Measurements from ENCODE around the gene EFCAB9.
A peak's percentile ranks its signal among the peaks of the same experiment; 100 is the strongest.
"Not testable (repeated sequence)": the region's sequence is repeated elsewhere in the genome, so short reads cannot be mapped to it uniquely, and the experiment has no call there.

The EFCAB9 gene

DNA sequence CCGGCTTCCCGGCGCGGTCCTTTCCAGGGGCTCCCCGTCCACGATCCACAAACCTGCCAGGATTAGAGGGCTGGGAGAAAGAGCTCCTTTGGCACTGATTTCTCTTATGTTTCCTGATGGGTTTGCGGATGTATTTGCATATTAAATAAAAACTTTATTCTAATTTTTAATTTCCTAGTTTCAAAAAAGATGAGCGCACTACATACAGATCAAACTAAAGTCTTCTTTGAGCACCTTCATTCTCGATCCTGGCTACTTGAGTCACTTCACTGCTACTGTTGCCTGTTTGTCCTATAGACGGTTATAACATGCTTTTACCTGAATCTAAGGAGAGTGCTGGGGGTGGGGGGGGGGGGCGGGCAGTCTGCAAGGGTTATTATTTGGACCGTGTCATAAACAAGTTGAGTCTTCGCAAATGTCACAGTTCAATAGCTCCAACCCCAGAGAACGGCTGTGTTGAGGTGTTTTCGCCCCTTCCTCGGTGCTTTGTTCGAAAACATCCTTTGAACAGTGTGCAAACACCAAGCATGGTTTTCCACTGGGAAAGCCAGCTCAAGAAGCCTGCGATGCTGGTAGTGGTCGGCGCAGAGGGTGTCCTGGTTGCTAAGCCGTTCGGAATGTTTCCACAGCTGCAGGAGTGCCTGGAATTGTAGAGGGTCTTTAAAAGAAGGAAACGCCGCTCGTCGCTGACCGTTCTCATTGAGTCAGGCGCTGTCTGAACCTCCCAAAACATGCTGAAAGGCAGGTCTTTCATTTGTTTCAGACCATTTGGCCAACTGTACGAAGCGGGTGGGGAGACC is 4.9 kb upstream of the EFCAB9 start:
- DNase-seq, result no peak

DNA sequence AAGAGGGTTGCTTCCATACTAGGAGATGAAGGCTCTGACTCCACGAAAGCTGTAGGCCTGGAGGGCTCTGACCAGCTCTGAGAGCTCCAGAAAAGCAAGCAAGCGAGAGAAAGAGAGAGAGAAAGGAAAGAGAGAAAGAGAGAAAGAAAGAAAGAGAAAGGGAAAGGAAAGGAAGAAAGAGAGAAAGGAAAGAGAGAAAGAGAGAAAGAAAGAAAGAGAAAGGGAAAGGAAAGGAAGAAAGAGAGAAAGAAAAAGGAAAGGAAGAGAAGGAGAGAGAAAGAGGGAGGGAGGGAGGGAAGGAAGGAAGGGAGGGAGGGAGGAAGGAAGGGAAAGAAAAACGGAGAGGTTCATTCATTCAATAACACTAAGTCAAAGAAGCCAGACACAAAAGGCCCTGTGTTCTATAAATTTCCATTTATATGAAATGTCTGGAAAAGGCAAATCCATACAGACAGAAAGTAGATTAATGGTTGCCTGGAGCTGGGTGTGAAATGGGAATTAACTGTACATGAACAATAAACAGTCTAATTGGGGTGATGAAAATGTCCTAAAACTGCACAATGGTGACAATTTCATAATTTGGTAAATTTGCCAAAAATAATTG is 4.2 kb upstream of the EFCAB9 start:
- no peak for DNase-seq

DNA sequence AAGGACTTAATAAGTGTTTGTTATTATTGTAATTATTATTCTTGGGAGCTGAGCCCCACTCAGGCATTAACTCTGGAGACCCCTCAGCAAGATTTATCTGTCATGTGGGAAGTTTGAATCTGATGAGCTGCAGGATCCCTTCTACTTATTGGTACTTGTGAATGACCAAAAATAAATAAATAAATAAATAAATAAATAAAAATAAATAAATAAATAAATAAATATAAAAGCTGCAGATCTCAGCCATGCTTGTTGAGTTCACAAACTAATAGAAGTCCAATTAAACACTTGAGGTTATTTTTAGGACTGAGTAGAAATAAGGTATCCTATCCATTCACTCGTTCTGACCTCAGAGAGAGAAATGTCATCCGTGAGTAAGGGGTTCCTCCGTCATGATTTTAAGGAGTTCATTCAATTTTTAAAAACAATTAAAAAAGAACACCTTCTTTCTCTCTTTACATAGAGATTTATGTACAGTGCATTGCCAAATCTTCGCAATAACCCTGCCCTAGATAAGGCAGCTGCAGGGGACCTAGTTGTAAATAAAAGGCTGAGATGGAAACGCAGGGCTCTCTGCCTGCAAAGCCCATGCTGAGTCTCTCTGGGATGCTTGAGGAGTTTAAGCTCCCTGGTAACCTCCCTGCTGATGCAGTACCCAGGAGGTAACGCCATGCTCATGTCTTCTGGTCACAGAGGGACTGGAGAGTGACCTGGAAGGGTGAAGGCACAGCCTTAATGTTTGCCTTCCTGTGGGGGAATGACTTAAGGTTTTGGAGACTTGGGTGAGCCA is 1.2 kb downstream of the EFCAB9 start:
- no peak for DNase-seq

DNA sequence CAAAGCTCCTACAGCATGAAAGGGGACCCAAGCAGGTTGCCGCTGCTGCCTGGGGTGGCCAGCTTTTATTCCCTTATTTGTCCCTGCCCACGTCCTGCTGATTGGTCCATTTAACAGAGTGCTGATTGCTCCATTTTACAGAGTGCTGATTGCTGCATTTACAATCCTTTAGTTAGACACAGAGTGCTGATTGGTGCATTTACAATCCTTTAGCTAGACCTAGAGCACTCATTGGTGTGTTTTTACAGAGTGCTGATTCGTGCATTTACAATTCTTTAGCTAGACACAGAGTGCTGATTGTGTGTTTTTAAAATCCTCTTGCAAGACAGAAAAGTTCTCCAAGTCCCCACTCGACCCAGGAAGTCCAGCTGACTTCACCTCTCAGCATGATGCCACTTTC is 3.8 kb downstream of the EFCAB9 start:
- DNase-seq, result not testable (repeated sequence)

DNA sequence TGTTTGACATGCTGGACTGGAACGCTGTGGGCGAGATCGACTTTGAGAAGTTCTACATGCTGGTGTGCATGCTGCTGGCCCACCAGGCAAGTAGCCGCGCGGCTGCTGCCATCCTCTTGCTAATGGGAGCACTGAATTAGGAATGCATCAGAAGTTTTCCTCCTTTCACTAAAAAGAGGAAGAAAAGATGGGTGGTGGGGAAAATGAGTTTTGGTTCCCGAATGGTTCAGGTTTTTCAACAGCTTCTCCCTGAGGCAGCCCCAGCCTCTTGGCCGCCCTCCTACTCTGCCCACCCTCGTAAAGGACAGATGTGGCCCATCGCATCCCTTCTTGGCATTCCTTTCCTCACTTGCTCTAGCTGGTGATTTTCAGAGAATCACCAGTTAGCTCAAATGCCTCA is 5.5 kb downstream of the EFCAB9 start:
- DNase-seq, result no peak

DNA sequence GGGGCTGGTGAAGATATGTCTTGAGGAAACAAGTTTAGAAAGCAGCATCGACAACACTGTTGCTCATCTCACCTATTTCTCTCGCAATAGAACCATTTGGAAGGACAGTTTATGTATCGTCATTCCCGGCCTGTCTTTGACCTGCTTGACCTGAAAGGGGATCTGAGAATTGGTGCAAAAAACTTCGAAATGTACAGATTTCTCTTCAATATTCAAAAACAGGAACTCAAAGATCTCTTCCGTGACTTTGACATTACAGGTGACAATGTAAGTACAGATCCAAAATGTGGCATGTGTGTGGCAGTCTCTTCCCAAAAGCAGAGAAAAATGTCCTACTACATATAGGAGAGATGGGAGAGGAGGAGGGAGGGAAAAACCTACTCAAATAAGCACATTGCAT is 6.5 kb downstream of the EFCAB9 start:
- no peak for DNase-seq

DNA sequence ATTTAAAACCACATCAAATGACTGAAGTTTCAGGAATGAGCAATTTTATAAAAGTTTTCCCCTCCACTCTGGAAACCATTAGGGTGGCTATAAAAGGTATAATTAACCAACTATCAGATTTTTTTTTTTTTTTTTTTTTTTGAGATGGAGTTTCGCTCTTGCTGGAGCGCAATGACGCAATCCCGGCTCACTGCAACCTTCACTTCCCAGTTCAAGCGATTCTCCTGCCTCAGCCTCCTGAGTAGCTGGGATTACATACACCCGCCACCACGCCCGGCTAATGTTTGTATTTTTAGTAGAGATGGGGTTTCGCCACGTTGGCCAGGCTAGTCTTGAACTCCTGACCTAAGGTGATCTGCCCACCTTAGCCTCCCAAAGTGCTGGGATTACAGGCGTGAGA is 12.0 kb downstream of the EFCAB9 start:
- not testable (repeated sequence) for DNase-seq

DNA sequence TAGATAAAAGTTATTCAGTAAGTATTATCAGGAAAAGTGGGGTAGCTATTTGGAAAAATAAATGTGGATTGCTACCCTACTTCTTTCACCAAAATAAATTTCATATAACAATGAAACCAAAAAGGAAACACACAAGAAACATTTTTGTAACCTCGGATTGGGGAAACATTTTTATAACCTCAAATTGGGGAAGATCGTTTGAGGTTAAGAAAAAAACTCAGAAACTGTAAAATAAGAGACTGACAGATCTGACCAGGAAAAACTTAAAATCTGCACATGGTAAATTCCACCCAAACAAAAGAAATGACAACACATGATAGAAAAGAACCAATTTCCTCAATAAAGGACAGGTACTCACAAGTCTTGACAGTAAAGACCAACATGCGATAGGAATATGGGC is 13.5 kb downstream of the EFCAB9 start:
- no peak for DNase-seq

DNA sequence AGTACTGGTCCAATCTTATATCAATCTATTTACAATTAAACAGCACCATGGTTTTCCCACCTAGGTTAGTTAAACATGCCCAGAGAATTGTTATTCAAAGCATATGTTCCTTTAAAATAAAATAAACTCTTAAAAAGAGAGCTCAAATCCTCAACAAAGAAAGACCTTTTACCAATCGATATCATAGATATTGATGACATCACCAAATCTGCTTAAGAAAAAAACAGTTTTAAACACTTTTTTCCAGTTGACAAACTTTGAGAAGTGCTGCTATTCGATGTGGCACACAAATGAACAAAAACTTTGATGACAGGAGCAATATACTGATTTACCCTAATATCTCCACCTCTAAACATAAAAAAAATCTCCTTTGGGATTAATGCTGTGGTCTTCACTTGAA is 15.7 kb downstream of the EFCAB9 start:
- no peak for DNase-seq

DNA sequence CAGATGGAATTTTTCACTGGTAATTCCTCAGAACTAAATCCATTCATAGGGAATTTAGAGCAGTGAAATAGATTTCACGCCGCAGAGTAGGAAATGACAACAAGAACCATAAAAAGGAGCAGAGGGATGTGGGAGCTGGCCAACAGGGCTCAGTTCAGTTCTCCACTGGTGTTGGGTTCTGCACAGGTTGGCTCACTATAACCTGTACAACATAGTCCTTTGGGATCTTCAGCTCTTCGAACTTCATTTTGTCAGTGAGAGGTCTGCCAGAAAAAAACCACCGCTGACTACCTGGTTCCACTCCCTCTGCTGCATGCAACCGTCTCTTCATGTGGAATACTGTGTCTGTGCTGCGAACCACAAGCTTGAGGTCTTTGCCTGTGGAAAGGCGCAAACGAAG is 17.7 kb downstream of the EFCAB9 start:
- DNase-seq, result no peak

DNA sequence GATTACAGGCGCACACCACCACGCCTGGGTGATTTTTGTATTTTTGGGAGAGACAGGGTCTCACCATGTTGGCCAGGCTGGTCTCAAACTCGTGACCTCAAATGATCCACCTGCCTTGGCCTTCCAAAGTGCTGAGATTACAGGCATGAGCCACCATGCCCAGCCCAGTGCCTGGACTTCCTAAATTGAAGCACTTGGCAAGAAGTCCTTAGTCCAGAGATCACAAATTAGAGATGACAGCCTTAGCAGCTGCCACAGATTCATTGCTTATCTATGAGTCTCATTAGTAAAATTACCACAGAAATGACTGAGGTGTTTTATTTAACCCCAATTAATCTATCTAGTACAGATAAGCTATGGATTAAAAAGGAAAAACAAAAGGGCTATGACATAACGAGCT is 19.2 kb downstream of the EFCAB9 start:
- DNase-seq, result no peak

DNA sequence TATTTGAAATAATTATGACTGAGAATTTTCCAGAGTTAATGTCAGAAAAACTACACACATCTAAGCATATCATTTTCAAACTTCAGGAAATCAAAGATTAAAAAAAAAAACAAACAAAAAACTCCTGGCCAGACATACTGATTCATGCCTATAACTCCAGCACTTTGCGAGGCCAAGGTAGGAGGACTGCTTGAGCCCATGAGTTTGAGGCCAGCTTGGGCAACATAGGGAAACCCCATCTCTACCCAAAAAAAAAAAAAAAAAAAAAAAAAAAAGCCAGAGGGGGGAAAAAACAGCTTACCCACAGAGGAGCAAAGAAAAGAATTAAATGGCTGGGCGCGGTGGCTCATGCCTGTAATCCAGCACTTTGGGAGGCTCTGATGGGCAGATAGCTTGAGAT is 22.4 kb downstream of the EFCAB9 start:
- DNase-seq, result no peak

DNA sequence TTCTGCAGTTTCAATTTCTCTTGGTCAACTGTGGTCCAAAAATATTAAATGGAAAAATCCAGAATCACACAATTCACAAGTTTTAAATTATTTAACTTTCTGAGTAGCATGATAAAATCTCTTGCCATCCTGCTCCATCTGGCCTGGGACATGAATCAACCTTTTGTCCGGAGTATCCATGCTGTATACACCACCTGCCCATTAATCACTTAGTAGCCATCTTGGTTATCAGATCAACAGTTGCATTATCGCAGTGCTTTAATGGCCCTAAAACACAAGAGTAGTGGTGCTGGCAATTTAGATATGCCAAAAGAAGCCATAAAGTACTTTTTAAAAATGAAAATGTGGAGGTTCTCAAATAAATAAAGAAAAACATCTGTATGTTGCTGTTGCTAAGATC is 25.3 kb downstream of the EFCAB9 start:
- no peak for DNase-seq

DNA sequence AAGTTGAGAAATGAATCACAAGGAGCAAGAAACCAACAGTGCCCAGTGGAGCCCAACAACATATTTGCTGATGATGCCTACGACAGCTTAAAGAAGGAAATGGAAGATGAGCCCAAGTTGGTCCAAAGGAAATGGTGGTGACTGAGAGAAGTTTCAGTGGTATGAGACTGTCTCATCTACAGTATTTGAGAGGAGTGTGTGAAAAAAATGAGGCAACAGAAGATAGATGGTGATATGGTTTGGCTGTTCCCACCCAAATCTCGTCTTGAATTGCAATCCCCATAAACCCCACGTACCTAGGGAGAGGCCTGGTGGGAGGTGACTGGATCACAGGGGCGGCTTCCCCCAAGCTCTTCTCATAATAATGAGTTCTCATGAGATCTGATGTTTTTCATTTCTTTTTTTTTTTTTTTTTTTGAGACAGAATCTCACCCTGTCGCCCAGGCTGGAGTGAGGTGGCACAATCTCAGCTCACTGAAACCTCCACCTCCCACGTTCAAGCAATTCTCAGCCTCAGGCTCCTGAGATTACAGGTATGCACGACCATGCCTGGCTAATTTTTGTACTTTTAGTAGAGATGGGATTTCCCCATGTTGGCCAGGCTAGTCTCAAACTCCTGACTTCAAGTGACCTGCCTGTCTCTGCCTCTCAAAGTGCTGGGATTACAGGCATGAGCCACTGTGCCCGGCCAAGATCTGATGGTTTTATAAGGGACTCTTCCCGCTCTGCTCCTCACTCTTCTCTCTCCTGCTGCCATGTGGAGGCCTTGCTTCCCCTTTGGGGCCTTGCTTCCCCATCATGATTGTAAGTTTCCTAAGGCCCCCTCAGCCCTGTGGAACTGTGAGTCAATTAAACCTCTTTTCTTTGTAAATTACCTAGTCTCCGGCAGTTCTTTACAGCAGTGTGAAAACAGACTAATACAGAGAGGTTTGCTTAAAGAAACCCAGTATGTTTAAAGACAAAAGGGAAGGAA is 30.2 kb downstream of the EFCAB9 start:
- peak; percentile 72 for DNase-seq

DNA sequence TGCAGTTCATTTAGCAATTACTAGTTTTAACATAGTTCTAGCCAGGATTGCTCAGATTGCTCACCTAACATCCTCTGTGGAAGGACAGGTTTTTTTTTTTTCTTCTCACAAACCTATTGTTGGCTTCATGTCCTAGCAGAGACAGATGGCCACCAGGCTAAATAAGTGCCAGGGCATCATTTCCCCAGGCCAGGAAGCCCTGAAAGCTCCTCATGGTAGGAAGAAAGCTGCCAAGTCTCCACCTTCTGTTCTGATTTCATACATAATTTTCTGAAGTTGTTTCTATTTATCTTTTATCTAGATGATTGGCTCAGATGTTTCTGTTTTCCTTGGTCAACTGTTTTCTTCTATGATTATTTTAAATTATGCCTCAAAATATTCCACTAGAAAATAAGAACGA is 31.0 kb downstream of the EFCAB9 start:
- no peak for DNase-seq

DNA sequence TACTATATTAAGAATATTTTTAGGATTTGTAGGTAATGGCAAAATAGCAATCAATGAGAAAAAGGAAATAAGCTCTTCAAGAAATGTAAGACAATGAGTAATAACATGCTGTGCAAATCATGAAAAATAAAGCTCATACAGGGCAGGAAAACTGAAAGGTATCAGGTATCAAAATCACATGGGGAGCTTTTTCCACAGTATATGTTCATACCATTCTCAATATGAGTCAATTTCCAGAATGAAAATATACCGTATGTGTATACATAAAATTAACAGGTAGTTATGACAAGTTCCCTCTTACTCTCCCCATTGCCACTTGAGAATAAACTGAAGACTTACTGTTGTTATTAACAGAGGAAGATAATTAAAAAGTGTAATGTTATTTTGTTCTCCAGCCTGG is 35.9 kb downstream of the EFCAB9 start:
- DNase-seq, result no peak

DNA sequence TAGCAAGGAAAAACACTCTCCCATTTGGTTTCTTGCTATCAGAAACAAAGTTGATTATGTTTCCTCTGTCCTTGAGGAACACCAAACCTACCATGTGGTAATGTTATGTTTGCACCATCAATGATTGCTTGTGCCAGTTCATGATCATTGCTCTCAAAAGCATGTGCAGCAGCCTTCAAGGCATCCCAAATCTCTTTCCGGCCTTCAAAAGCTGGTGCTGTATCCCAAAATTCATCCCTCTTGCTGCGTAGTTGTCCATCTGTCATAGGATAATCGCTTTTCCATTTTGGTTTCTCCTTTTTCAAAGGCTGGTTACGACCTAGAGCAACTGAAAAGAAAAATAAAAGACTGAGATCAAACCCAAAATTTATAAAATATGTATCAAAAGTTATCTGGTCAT is 40.1 kb downstream of the EFCAB9 start:
- no peak for DNase-seq

DNA sequence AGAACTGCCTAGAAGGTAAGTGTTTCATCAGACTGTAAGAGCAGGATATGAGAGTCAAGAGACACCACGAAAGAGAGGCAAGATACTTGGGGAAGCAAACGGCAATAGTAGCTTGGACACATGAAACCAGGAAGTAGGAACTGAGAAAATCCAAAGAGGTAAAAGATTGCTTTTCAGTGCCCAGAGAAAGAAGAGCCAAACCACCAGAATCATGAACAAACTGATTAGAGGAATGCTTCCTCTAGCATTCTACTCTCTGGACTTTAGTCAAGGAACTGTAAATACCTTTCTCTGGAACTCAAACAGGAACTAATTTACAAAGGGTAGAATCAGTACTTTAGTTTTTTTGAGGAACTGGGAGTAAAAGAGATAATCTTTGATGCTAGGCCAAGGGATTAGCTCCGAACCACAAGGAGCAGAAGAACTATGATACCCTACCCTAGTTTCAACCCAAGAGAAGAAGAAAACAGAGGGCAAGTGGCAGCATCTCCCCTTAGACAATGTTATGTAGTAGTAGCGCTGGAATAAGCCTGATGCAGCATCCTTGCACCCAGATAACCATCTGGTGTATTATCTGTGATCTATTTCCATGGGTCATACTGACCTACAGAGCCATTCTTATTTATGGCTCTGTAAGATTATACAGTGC is 41.3 kb downstream of the EFCAB9 start:
- DNase-seq, result no peak

DNA sequence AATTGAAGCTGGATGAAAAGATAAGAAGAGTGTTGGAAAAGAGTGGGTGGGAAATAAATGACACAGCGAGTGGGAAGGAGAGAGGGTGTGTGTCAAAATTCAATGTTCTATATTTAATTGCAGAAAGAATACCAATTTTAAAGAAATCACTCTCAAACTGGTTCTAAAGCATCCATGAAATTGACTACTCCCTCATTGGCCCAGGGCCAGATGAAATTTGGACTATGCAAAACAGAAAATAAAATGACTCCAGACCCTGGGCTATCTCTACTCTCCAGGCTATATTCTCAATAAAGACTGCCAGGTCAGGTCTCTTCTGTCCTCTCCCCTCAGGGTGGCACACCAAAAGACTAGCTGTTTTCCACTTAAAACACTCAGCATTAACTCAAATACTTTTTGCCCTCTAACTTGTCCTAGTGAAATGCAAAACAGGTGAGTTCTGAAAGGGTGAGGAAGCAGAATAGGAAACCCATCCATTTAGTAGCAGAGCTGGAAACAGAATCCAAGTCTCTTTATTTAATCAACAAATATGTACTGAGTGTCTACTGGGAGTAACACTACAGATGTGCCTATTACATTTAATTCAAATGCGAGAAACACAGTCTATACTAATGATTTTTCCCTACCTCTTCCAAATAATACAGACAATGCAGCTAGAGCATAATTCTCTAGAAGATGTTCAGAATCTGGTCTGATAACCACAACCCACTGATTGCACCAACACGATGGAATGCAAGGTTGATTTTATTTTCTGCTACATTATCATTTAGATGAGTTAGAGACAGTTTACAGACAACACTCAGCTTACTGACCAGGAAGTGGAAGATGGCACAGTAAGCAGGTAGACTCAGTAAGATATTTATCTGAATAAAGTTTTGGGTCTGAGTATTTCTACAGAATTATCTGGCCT is 42.1 kb downstream of the EFCAB9 start:
- DNase-seq, result no peak

DNA sequence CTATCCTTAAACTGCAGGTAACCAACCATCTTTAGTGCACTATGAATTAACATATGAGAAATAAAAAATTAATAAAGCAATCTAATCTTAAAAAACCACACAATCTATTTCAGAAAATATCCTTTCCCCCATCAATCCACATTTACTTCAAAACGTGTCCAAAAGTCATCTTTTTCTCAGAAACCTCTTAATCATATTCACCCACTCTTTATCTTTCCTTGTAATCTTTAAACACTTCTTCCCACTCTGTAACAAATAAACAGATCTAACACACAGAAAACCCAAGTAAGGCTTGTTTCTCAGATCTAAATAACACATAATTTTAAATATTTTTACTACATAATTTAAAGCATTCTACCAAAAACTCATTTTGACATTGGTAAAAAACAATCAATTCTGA is 44.4 kb downstream of the EFCAB9 start:
- no peak for DNase-seq

DNA sequence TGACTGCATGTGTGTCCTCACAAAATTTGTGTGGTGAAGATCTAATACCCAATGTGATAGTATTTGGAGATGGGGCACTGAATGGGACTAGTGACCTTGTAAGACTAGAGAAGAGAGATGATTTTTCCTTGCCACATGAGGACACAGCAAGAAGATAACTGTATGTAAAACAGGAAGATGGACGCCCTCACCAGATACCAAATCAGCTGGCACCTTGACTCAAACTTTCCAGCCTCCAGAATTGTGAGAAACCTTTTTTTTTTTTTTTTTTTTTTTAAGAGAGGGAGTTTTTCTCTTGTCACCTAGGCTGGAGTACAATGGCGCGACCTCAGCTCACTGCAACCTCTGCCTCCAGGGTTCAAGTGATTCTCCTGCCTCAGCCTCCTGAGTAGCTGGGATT is 49.3 kb downstream of the EFCAB9 start:
- DNase-seq, result peak; percentile 17

Data from stimulated activated CD4-positive, alpha-beta T cell treated with anti-CD3 and anti-CD28 coated beads, Interleukin-4, amount 100 ng/mL, for 24 hours (primary cell).